Measurements from ENCODE around the gene PPFIBP1.
A peak's percentile ranks its signal among the peaks of the same experiment; 100 is the strongest.
"Not testable (repeated sequence)": the region's sequence is repeated elsewhere in the genome, so short reads cannot be mapped to it uniquely, and the experiment has no call there.

Gene PPFIBP1

GRCh38 chr12:27542628-27543027 is 18.6 kb downstream of the PPFIBP1 start:
- FAIRE-seq (no peak), DNase-seq (ENCODE audit: low spot score) (peak; percentile 44)

DNA sequence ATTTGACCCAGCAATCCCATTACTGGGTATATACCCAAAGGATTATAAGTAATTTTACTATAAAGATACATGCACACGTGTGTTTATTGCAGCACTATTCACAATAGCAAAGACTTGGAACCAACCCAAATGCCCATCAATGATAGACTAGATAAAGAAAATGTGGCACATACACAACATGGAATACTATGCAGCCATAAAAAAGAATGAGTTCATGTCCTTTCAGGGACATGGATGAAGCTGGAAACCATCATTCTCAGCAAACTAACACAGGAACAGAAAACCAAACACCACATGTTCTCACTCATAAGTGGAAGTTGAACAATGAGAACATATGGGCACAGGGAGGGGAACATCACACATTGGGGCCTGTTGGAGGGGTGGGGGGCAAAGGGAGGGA is 20.9 kb downstream of the PPFIBP1 start:
- FAIRE-seq = not testable (repeated sequence)

DNA sequence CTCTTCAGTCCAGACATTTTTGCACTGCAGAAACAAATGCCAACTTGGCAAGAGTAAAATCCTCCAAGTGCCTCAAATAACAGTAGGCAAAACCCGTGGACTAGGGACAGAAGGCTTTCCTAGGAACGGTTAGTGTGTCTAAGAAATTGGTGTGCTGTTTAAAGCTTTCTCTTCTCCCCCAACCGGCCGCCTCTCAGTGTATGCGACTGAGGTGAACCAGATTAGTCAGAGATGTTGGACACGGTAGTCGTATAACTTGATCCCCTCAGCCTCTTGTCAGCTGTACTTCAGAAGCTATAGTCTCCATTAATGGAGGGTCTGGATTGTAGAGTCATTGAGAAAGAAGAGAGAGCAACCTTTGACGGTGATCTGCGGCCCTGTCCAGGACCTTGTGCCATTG is 21.7 kb downstream of the PPFIBP1 start:
- no peak for DNase-seq (ENCODE audit: low spot score)
- no peak for FAIRE-seq

More for the DNA sequence above, 20.9 kb downstream of the PPFIBP1 start:
- not testable (repeated sequence) for DNase-seq (ENCODE audit: low spot score)

DNA sequence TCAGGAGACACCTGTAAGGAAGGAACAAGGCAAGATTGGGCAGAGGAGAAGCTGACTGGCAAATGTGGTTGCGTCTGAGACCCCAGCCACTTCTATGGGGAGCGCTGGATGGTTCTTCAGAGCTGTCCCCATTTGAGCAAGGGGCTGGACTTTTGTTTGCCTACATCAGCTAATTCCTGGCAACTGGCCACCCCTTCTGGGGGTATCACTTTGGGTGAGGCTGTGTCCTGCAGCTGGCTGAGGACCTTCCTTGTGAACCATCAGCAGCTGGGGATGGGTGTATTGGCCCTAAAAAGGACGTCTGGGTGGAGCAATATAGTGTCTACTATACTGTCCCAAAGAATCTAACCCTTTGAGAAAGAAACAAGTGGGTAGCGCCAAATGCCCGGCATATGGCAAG is 23.6 kb downstream of the PPFIBP1 start:
- DNase-seq (ENCODE audit: low spot score) (no peak), FAIRE-seq (no peak)

DNA sequence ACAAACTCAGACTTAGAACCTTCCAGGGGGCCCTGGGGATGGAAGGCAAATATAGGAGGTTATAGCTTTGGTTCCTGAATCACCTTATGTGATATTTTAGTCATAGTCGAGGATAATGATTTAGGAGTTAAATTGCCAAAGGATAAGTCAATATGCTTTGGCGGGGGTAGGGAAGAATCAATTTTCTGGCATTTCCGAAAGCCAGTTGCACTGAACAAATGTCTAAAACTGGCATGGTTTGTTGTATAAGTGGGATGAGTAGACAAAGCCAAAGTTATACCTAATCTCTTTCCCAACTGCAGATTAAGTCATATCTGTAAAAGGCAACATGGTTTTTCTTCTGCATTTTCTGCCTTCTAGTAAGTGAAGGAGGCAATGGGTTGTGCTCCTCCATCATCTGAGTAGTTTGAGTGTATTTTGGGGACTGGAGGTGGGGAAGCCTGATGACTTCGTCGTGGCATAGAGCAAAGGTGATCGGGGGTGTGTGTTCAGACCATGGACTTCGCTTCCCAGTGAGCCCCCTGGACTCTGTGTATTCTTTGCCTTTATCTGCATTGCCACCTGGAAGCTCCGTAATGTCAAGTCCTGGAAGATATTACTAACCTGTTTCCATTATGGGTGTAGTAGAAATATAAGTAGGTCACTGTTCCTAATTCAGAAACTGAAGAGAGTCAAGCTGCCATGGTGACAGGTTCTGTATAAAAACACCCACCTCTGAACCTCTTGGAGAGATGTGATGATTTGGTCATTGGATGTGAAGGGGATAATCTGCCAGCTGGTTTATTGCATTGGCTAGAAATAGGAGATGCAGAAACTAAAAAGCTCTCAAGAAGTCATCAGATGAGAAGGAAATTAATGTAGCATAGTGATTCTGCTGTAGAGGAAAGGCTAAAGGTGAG is 24.5 kb downstream of the PPFIBP1 start:
- DNase-seq (ENCODE audit: low spot score) = no peak
- FAIRE-seq = no peak

GRCh38 chr12:27549236-27549800 is 25.3 kb downstream of the PPFIBP1 start:
- FAIRE-seq = no peak
- peak; percentile 56 for DNase-seq (ENCODE audit: low spot score)

- peak; percentile 27 for FAIRE-seq
- peak; percentile 73 for DNase-seq (ENCODE audit: low spot score)
Observed at GRCh38 chr12:27549801-27550652, 26.0 kb downstream of the PPFIBP1 start.

DNA sequence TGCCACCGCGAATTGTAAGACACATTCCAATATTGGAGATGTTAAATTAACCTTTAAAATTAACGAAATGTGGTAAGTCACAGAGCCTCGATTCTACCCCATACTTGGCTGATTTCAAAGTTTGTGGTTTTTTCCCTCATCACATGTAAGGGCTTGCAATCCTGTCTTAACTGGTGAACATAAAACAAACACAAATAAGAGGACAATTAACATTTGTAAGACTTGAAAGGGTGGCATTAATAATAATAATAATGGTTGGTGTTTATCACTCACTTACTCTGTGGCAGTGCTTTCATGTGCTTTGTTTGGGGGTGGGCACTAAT is 26.6 kb downstream of the PPFIBP1 start:
- no peak for FAIRE-seq
- DNase-seq (ENCODE audit: low spot score) = no peak

GRCh38 chr12:27551172-27551840 is 27.3 kb downstream of the PPFIBP1 start:
- DNase-seq (ENCODE audit: low spot score) = no peak
- FAIRE-seq = peak; percentile 46

GRCh38 chr12:27552235-27552634 is 28.2 kb downstream of the PPFIBP1 start:
- FAIRE-seq = no peak
- no peak for DNase-seq (ENCODE audit: low spot score)

DNA sequence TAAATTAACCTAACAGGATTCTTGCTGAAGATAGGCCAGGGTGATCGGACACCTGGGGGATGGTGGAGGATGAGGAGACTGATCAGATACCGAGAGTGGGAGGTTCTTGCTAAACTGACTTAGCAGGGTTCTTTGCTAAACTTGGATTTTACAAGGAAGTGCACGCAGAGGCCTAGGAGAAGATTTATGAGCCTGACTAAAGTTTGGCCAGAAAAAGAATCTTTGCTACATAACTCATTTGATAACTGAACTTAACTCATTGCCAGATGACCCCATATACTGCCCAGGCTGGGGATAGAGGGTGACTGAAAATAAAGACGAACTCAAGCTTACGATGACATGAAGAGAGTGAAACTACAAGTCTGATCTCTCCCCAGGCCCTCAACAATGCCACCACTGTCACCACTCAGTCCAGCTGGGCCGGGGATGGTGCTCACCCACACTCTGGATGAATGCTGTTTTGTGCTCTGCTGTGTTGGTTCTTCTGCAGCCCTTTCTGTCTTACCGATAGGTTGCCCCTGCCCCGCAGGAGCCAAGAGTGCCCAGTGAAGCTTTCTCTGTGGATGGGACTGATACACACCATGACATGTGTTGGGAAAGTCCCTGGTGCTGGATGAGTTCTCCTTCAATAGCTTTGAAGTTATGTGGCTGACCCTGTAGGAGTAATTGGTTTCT is 29.0 kb downstream of the PPFIBP1 start:
- DNase-seq (ENCODE audit: low spot score) = no peak

GRCh38 chr12:27553941-27554340 is 29.9 kb downstream of the PPFIBP1 start:
- FAIRE-seq (no peak), DNase-seq (ENCODE audit: low spot score) (no peak)

More for the DNA sequence above, 29.0 kb downstream of the PPFIBP1 start:
- no peak for FAIRE-seq

- FAIRE-seq = peak; percentile 32
- DNase-seq (ENCODE audit: low spot score) = peak; percentile 65
Observed at GRCh38 chr12:27554421-27555186, 30.6 kb downstream of the PPFIBP1 start.

- FAIRE-seq (no peak), DNase-seq (ENCODE audit: low spot score) (no peak)
Observed at GRCh38 chr12:27555361-27555760, 31.4 kb downstream of the PPFIBP1 start.

DNA sequence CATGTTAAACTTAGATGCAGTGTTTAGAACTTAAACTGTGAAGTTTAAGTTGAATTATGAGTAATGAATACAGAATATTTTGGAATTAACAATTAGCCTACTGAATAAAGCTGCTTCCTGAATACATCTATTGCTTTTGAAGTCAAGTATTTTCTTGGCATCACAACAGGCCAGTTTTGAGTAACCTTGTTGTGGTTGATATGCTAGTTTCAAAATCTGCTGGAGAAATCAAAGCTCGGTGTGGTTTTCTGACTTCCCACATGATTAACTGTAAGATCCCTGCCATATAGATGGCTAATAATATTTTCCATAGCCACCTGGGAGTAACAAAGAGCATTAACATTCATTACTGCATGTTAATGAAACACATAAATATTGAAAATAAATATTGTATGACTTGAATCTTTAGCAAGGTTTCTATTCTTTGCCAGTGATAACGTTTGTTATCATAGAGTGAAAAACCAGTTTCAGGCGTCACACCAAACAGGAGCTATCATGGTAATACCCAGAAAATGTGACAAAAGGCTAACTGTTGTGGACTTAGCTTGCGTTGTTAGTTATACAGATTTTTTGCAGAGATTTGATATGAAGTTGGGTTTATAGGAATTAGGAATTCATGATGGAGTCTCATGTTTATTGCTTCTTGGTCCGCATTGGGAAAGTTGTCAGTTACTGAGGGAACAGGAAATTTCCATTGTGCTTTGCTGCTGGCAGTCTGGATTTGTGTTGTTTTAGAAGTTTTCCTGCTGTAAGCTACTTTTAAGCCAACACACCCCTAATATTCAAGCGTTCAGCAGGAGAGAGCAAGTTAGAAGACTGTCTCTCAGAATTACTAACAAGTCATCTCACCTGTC is 32.1 kb downstream of the PPFIBP1 start:
- no peak for DNase-seq (ENCODE audit: low spot score)
- no peak for FAIRE-seq

DNA sequence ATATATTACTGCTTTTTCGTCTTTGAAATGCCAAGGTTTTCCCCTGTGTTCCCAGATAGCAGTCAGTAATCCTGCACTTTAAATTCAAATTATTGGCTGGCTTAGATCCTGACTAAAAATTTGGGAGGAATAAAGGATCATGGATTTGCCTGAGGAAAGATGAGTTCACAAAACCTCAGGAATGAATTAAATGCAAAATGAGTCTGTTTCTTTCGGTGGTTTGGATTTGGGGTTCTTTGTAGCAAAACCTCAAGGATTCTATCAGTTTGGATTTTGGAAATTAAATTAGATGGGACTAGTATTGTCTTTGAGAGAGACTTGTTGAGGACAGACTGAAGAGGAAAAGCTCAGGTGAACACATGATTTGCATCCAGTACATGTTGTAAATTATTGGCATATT is 36.1 kb downstream of the PPFIBP1 start:
- FAIRE-seq (no peak), DNase-seq (ENCODE audit: low spot score) (no peak)

DNA sequence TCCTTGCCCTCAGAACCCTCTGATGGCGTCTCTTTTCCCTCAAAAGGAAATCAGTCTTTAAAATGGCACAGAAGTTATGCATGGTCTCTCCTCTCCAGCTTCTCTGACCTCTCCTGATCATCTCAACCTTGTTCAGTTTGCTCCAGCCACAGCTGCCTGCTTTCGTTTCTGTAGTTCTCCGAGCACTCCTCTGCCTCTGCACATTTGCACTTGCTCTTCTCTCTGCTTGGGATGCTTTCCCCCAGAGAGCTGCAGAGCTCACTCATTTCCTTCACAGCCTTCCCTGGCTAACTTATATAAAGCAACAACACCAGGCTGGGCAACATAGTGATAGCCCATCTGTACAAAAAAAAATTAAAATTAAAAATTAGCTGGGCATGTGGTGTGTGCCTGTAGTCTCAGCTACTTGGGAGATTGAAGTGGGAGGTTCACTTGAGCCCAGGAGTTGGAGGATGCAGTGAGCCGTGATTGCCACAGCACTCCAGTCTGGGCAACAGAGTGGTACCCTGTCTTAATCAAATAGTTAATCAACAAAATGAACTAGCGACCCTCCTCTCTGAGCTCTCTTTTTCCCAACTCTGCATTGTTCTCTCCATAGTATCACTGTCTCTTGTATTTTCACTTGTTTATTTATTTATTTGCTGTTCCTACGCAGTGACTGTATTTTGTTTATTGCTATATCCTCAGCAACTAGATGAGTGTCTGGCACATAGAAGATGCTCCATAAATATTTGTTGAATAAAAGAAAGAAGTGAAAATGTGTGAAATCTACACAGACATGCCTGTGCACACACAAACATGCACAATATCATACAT is 37.7 kb downstream of the PPFIBP1 start:
- FAIRE-seq (no peak), DNase-seq (ENCODE audit: low spot score) (no peak)

DNA sequence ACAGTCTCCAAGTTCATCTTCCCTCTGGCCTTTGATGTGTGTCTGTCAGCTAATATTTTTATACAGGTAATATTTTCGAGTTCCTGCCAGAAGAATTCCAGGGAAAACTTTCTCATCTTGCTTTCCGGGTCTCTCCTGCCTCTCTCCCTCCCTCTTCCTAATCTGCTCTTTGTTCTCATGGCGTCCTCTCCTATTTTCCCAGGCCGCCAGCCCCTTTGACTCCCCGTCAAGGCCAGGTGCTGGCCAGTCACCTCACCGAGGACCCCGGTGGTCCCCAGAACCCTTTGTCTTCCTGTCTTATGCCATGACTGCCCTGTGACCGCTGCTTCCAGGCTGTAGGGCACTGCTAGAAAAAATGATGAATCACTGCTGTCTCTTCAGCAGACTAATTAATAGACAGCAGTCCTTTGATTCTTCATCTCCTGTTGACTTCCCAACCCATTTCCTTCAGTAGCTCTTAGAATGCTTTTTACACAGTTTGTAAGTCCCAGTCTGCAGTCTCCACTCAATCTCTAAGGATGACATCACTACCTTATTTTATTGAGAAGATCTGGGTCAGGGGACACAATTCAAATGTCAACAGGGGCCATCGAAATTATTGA is 40.7 kb downstream of the PPFIBP1 start:
- FAIRE-seq (no peak), DNase-seq (ENCODE audit: low spot score) (peak; percentile 33)

All from urothelium cell line (cell line).